NCI-H128 (cell line): ENCODE results near the gene PRICKLE2.

Source experiments
- DNase-seq: peaks from one replicate; lab custom pipeline; 2025; ENCODE audit not compliant: unreplicated experiment; lab: John Stamatoyannopoulos, UW

Gene PRICKLE2

DNA sequence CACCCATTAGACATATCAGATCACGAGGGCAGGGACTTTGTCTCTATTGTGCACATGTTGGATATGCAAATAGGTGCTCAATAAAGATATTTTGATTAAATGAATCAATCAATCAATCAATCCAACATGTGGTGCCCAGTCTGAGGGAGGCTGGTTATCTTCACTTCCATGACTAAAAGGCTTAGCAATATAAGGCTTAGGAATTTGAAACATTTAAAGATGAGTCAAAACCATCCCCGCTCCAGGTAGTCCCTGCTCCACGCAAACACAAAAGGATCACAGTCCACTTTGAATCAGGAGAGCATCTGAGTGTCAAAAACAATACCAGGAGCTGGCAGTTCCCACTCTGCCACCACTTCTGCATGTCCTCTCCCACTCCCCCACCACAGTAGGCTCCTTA, 25.8 kb upstream of the PRICKLE2 start:
- no peak for DNase-seq

DNA sequence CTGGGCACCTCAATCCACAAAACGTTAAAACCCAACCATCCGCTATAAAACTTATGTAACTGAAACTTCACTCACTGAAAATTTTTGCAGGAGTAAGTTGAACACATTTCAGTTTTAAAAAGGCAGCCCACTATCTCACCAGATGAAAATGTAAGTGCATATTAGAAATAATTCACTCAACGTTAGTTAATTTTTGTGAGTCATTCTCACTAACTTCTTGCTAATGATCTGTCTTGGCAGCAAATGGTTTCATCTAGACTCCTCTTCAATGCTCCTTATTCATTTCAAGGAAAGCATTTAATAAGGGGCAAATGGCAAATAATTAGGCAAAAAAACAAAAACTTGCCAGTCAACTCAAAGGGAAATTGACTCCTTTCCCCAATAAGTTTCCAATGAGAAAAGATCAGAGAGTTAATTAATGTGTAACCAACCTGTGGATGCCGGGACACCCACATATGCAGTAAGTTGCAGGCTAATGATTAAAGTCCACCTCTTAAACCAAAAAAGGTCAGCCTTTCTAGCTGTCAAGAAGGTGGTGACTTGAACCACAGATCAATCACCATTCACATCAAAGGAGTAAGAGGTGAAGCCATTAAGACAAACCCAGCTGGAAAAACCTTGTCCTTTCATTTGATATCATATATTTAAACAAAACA, 22.9 kb upstream of the PRICKLE2 start:
- DNase-seq: no peak

DNA sequence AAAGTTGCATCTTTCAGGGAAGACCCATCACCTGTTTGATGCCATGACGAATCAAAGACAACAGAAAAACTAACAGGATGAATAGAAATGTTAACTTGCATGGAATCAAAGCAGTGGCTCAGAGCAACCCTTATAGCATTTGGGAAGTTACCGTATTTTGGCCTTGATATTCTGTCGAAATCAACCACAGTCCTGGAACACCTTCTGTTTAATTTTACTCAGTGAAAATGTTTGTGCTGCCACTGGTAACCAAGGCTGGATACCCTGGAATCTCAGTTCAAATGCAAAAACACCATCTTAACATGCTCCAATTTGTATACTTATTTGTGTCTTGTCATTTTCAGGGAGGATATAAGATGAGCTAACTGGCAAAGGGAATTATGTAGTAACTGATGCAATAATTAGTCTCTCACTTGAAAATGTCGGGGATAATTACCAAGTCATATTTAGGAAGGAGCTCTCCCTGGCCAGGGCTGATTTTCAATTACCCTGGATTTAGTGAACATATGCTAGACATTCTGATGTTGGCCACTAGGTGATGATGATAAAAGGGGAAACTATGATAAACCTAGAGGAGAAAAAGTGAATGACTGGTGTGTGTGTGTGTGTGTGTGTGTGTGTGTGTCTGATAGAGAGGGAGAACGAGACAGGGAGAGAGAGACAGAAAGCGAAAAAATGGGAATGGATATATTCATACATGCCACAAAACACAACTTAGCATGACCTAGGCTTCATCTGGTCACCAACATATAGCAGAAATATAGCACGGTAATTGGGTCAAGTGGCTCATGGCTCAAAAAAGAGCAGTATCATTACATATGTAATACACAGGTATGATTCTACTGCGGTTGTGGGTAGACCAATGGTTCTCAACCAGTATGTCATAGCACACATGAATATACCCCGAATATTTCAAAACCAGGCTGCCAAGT, 19.0 kb upstream of the PRICKLE2 start:
- no peak for DNase-seq

DNA sequence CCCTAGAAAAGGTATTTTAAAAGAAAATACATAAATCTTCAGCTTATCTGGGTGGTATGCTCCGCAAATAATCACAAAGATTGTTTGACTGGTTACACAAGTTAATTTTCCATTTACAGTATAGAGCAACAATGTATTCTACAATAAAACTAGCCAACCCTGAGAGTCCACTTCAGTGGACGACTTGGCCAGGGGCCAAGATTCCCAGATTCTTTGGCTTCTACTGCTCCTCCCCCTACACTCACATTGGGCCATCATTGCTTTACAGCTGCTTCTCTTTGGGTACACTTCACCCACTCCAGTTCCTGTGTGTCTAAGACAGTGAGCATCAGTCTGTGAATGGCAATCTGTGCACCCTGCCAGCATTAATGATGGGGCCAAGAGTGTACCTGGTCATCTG, 17.2 kb upstream of the PRICKLE2 start:
- DNase-seq: no peak

DNA sequence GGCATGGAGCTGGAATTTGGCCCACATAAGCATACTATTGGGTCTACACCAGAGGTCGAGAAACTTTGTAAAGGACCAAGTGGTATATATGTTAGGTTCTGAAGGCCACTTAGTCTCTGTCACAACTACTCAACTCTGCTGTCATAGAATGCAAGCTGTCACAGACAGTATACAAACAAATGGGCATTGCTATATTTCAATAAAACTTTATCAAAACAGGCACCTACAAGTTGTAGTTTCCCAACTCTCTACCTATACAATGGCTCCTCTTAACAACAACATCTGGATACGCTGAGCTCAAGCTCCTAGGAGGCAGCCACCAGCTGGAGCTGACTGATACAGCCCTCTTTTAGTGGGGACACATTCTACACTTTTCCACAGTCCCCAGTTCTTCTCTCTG, 15.7 kb upstream of the PRICKLE2 start:
- no peak for DNase-seq

DNA sequence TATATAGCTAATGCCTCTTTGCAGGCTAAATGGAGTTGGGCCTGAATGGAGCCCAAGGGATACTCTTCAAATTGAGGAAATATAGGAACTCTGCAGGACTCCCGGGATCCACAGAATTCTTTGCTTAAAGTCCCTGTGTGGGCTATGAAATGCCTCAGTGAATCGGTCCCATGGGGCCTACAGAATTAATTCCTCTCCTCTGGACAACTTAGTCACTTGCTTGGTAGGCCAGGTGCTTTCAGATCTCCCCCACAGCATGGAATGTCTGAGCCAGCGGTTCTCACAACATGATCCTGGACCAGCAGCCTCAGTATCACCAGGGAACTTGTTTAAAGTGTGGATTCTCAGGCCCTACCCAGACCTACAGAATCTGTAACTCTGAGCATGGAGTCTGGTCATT, 15.1 kb upstream of the PRICKLE2 start:
- no peak for DNase-seq

DNA sequence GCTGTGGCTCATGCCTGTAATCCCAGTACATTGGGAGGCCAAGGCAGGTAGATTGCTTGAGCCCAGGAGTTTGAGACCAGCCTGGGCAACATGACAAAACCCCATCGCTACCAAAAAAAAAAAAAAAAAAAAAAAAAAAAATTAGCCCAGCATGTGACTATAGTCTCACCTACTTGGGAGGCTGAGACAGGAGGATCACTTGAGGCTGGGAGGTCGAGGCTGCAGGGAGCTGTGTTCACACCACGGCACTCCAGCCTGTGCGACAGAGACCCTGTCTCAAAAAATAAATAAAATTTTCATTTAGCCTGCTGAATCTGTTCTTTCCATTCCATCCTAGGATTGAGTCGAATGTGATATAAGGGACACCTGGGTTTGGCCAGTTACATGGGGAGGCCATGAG, 14.6 kb upstream of the PRICKLE2 start:
- DNase-seq: no peak

DNA sequence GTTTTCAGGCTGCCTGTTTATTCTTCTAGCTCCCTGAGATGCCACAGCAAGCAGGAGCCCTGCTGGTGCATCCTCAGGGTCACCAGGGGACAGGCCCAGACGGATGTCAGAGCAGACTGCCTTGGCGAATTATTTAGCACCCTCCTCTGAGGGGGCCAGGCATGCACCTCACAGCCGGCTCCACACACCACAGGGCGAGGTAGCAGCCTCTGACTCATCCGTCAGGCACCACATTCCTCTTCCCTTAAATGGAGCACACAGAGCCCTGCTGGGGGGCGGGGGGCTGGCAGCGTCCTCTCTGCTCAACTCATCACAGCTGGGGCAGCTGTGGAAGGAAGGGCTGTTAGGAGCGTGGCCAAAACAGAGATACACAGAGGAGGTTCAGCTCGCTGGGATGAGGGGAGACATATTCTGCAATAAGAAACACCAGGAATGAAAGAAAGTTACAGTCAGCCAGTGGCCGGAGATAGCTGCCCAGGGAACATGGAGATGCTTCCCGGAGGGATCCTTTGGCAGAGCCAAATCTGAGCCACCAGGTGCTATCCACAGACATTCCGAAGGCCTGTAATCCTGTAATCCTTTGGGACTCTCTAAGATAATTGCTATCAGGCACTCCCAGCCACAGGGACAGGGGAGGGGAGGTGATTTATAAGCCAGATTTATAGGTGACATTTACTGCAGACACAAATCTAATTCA, 13.9 kb upstream of the PRICKLE2 start:
- DNase-seq: no peak

DNA sequence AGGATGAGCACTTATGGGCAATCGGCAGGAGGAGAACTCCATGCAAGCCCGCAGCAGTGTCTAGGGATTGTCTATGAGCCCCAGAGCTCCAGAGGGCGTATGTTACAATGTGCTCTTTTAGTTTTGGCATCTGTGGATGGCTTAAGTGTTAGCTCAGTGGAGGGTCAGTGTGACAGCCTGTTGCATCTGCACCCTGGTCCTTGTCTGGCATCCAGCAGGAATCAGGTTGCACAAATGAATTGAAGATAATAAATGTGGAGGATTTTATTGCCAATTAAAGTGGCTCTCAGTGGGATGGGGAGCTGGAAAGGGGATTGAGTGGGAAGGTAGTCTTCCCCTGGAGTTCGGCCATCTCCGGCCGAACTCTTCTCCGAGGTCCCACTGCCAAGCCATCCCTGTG, 11.8 kb upstream of the PRICKLE2 start:
- no peak for DNase-seq

DNA sequence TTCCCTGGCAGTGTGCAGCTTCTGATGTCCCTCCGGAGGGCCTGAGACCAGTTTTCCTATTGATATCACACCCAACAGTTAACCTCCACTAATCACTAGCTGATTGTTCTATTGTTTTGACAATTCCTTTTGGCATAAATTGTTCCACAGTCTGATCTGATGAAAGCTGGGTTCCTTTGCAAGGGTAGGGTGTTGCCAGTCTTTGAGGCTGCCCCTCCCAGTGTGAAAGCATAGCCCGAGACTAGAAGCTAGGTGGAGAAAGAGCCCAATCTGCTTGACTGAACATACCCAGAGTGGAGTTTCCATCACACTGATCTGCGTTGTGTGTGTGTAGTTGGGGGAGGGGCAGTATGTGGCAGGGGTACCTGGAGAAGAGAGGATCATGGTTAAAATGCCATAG, 10.3 kb upstream of the PRICKLE2 start:
- no peak for DNase-seq

DNA sequence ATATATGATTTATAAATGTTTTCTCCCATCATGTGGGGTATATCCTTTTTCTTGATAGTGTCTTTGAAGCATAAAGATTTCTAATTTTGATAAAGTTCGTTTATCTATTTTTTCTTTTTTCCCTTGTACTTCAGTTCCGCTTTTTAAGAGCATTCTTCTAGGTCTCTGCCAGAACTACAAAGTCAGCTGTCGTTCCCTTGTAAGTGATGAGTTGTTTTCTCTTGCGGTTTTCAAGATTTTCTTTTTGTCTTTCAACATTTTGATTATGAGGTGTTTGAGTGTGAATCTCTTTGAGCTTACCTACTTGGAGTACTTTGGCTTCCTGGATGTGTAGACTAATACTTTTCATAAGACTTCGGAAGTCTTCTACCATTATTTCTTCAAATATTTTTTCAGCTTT, 9.3 kb upstream of the PRICKLE2 start:
- DNase-seq: no peak

DNA sequence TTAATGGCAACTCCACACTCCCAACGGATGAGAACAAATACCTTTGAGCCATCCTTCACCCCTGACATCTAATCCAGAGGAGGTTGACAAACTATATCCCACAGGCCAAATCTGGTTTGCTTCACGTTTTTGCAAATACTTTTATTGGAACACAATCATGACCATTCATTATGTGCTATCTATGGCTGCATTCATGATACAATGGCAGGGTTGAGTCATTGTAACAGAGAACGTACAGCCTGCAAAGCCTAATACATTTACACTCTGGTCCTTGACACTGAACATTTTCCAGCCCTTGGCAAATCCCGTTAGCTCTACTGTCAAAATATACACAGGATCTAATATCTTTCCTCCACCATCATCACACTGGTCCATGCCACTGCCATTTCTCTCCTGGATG, 7.6 kb upstream of the PRICKLE2 start:
- no peak for DNase-seq

DNA sequence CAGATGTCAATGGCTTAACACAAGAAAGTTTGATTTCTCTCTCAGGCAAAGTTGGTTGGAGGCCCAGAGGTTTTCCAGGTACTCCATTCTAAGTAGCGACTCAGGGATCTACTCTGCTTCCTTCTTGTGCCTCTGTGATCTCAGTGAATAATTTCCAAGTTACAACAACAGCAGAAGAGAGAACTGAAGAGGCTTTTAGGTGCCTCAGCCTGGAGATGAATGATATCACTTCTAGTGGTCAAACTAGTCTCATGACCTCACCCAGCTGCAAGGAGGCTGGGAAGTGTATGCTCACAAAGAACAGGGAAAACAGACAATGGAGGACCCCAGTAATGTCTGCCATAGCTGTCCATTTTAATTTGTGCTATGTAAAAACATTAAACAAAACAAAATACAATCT, 4.6 kb upstream of the PRICKLE2 start:
- no peak for DNase-seq

DNA sequence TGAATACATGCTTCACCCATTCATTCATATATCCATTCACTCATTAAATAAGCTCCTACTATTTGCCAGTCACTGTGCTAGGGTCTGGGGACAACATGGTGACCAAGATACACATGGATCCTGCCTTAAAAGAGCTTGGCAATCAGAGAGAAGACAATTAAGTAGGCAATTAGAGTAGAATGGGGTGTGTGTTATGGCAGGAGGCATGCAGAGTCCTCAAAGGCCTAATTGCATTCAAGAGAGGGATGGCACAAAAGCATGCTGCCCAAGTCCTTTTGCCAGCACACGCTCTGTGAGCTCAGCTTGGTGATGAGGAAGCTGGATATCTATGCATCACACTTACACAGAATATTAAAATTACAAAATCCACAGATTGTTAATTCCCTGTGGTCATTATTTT, 2.8 kb upstream of the PRICKLE2 start:
- DNase-seq: no peak

DNA sequence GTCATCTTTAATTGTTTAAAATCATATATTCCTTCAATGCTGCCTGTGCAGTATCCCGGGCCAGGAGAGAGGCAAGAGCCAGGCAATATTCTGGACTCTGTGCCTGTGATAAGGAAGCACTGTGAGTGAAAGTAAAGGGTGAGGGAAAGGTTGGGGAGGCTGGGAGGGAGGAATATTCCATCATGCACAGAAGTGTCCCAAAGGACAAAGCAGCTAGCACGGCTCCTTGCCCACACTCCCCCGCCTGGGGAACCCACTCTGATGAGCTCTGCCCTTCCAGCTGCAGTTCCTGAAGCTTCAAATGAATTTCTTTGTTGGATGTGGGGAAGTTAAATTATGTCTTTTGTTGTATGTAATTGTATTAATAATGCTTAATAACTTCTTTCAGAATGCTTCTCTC, 1.5 kb upstream of the PRICKLE2 start:
- DNase-seq: no peak

DNA sequence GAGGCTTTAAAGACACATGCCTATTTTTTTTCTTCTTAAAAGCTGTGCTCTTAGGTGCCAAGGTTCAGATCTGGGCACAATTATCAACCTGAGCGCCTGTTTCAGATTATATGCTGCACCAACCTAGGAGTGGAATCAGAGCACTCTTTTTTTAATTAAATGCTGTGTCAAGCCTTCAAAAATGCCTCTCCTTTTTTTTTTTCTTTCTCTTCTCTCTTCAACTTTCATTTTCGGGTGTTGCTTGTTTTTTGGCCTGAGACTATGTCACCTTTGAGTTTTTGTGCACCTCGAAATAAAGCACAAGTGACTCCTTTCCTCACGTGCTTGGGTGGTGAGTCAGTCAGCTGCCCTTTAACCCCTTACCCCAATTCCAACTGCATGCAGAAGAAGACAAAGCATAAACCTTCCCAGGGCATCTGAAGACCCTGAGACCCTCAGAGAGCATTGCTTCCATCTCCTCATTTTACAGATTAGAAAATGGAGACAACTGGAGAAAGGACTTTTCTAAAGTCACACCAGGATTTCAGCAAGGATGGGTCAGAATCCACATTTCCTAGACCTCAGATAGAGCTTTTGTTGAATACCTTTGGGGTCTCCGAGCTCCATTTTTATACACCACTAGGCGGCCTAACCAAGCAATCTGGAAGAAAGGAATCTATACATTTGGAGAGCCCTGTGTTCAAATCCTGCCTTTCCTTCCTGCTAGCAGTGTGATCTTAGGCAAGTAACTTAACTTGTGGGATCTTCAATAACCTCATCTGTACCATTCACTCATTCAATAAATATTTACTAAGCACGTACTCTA, 631 bp upstream of the PRICKLE2 start:
- no peak for DNase-seq

DNA sequence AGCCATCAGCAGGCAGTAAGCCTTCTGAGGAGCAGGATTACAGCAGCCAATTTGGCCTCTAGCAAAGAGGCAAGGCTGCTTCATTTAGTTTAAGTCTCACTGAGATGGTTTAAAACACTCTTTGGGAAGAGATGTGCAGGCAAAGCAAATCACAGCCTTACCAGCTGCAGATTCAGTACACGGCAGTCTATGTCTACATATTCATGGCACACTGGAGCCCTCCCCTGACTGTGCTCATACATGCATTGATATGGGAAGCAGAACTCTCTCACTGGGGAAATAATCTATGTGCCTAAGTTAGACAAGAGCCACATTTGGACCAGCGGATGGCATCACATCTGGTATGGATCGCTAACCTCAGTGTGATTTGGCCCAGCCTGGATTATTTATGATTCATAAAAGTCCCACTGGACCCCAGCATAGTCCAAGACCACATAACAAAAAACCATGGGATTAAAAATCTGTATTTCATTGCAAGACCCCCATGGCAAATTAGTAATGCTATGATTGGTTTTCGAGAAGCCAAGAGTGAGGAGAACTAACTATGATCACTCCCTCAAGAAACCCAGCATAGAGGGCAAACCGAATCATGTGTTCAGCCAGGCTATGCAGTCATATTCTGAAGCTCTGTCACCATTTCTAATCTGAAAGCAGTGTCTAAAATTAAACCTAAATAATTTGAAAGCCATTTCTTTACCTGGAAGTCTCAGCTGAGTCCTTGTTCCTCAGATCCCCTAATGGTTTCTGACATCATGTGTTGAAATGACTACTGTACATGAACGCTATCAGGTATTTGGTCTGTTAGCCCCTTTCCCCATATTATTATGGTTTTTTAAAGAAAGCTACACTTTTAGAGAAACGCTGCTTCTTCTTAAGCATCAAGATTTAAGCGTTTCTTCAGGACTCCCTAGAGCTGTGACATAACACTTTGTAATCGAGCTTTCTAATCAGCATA, 1.2 kb downstream of the PRICKLE2 start:
- no peak for DNase-seq

DNA sequence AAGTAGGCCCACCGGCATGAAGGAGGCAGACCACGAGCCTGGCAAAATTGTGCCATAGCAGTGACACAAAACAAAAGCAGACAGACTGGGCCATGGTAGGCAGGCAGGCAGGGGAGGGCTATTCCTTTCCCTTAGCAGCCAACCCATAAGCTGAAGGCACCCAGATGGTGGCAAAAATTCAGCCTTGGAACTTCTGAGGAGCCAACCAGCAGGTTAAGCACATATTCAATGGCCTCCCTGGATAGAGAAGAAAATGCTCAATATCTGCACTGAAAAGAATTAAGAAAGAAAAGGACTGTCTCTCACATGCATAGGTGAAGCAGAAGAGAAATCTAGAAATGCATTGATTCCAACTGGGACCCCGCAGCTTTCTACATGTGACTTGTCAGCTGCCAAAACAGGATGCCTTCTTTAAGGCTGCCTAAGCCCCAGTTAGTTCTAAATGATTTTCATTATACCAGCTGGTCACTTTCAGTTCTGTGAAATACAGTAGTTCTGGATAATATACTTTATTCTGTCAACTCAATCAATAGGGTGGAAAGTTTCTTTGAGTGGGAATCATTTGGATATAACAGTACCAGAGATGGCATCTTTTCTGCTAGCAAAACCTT, 2.7 kb downstream of the PRICKLE2 start:
- DNase-seq: no peak

DNA sequence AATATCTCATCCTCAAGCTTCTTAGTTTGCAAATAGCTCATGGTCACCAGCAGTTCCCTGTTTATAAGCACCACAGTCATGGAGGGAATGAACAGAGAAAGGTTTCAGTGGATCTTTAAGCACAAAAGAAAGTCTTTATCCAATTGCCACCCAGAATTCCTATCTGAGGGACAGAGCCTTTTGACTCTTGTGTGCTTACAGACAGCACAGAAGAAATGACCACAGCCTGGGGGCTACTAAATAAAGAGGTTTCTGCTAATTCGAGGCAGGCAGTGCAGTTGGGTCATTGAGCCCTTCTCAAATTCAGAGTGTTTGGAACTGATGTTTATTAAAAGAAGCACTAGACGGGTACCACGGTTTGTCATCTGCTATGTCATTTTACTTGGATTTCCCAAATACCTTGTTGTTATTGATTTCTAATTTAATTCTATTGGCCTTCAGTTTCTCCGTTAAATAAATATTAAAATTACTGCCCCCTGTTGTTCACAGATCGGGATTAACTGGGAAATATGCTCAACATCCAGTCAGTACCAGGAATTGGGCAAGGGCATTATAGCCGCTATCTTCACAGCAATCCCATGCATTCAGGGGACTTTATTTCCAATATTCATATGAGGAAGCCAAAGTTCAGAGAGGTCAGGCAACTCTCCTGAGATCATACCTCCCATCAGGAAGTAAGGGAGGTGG, 3.6 kb downstream of the PRICKLE2 start:
- no peak for DNase-seq
